Measurements from ENCODE around the gene TUBGCP5. TPM values are rescaled to one million over a fixed set of nuclear protein-coding genes. Genes with fewer than 3 reads are reported as not detected.
"Not testable (repeated sequence)": the region's sequence is repeated elsewhere in the genome, so short reads cannot be mapped to it uniquely, and the experiment has no call there.

Gene TUBGCP5
- total RNA-seq, 4 donors from 2014 or later = 21.9 to 48.4 (median 24.8) TPM

DNA sequence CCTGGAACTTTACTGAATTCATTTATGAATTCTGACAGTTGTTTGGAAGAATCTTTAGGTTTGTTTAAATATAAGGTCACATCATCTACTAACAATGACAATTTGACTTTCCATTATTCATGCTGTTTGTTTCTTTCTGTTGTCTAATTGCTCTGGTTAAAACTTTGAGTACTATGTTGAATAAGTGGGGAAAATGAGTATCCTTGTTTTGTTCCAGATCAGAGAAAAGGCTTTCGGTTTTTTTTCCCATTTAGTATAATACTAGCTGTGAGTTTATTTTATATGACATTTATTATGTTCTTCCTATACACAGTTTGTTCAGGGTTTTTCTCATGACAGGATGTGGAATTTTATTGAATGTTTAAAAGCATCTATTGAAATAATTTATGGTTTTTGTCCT is 11.3 kb upstream of the TUBGCP5 start:
- 67 to 80% methylated on average over 1 of the region's 1 CpG for WGBS, 2 donors

DNA sequence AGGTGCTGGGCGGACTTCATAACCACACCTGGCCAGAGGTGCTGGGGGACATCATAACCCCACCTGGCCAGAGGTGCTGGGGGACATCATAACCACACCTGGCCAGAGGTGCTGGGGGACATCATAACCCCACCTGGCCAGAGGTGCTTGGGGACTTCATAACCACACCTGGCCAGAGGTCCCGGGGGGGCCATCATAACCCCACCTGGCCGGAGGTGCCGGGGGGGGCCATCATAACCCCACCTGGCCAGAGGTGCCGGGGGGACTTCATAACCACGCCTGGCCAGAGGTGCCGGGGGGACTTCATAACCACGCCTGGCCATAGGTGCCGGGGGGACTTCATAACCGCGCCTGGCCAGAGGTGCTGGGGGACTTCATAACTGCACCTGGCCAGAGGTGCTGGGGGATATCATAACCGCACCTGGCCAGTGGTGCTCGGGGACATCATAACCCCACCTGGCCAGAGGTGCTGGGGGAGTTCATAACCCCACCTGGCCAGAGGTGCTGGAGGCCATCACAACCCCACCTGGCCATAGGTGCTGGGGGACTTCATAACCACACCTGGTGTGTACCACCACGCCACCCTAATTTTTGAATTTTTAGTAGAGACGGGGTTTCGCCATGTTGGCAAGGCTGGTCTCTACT is 10.7 kb upstream of the TUBGCP5 start:
- H3K9me3 ChIP-seq = no peaks in the 10 kb centered on the region
- no peak for DNase-seq
- TF ChIP-seq, protein P1, sequence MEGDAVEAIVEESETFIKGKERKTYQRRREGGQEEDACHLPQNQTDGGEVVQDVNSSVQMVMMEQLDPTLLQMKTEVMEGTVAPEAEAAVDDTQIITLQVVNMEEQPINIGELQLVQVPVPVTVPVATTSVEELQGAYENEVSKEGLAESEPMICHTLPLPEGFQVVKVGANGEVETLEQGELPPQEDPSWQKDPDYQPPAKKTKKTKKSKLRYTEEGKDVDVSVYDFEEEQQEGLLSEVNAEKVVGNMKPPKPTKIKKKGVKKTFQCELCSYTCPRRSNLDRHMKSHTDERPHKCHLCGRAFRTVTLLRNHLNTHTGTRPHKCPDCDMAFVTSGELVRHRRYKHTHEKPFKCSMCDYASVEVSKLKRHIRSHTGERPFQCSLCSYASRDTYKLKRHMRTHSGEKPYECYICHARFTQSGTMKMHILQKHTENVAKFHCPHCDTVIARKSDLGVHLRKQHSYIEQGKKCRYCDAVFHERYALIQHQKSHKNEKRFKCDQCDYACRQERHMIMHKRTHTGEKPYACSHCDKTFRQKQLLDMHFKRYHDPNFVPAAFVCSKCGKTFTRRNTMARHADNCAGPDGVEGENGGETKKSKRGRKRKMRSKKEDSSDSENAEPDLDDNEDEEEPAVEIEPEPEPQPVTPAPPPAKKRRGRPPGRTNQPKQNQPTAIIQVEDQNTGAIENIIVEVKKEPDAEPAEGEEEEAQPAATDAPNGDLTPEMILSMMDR (IDR thresholded peaks at IDR 0.05) = no peak
- no peak for TF ChIP-seq POLR2A (IDR thresholded peaks at IDR 0.05)
- intact Hi-C loops (cut with DNase I) = no loop called here
- H3K27ac ChIP-seq = no peak overlapping the region
- H3K27me3 ChIP-seq = no peaks in the 10 kb centered on the region
- H3K4me3 ChIP-seq (replicated peaks in 1 of 3) = no peak overlapping the region
- H3K4me1 ChIP-seq = no peaks in the 10 kb centered on the region
- WGBS, 2 donors = 85 to 88% methylated on average over 8 to 12 of the region's 16 CpGs
- H3K36me3 ChIP-seq = no peaks in the 10 kb centered on the region

More for the DNA sequence above, 11.3 kb upstream of the TUBGCP5 start:
- Histone ChIP-seq H3K4me1 (no peaks in the 10 kb centered on the region), H3K4me3 (replicated peaks in 1 of 3) (no peak overlapping the region), H3K36me3 (no peaks in the 10 kb centered on the region), H3K9me3 (no peaks in the 10 kb centered on the region), H3K27ac (no peak overlapping the region), H3K27me3 (no peaks in the 10 kb centered on the region)
- TF ChIP-seq POLR2A (IDR thresholded peaks at IDR 0.05) = no peak
- TF ChIP-seq, protein P1 (IDR thresholded peaks at IDR 0.05) = no peak
- intact Hi-C loops (cut with DNase I) = no loop called here
- DNase-seq = no peak

DNA sequence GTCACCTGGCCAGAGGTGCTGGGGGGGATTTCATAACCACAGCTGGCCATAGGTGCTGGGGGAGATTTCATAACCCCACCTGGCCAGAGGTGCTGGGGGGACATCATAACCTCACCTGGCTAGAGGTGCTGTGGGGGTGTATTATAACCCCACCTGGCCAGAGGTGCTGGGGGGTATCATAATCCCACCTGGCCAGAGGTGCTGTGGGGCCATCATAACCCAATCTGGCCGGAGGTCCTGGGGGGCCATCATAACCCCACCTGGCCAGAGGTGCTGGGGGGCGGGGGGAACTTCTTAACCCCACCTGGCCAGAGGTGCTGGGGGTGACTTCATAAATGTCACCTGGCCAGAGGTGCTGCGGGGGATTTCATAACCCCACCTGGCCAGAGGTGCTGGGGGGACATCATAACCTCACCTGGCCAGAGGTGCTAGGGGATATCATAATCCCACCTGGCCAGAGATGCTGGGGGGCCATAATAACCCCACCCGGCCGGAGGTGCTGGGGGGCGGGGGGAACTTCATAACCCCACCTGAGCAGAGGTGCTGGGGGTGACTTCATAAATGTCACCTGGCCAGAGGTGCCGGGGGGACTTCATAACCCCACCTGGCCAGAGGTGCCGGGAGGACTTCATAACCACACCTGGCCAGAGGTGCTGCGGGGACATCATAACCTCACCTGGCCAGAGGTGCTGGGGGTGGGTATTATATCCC is 9.4 kb upstream of the TUBGCP5 start:
- 100% methylated on average over 2 to 3 of the region's 9 CpGs for WGBS, 2 donors
- intact Hi-C loops (cut with DNase I); H3K4me1 ChIP-seq; H3K27me3 ChIP-seq; DNase-seq; H3K36me3 ChIP-seq; H3K9me3 ChIP-seq; H3K4me3 ChIP-seq (replicated peaks in 1 of 3); H3K27ac ChIP-seq: not testable (repeated sequence)

DNA sequence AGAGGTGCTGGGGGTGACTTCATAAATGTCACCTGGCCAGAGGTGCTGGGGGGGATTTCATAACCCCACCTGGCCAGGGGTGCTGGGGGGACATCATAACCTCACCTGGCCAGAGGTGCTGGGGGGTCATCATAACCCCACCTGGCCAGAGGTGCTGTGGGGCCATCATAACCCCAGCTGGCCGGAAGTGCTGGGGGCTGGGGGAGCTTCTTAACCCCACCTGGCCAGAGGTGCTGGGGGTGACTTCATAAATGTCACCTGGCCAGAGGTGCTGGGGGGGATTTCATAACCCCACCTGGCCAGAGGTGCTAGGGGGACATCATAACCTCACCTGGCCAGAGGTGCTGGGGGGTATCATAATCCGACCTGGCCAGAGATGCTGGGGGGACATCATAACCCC is 4.6 kb upstream of the TUBGCP5 start:
- H3K4me3 ChIP-seq (replicated peaks in 1 of 3); H3K36me3 ChIP-seq; intact Hi-C loops (cut with DNase I); H3K27me3 ChIP-seq; H3K27ac ChIP-seq; H3K4me1 ChIP-seq; H3K9me3 ChIP-seq; DNase-seq: not testable (repeated sequence)
- WGBS, 2 donors = 69 to 100% methylated on average over 1 to 2 of the region's 2 CpGs

DNA sequence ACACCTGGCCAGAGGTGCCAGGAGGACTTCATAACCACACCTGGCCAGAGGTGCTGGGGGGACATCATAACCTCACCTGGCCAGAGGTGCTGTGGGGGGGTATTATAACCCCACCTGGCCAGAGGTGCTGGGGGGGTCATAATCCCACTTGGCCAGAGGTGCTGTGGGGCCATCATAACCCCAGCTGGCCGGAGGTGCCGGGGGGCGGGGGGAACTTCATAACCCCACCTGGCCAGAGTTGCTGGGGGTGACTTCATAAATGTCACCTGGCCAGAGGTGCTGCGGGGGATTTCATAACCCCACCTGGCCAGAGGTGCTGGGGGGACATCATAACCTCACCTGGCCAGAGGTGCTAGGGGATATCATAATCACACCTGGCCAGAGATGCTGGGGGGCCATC is 4.2 kb upstream of the TUBGCP5 start:
- WGBS, 2 donors = 93 to 96% methylated on average over 4 of the region's 4 CpGs
- H3K9me3 ChIP-seq; DNase-seq; H3K27ac ChIP-seq; H3K4me3 ChIP-seq (replicated peaks in 1 of 3); H3K36me3 ChIP-seq; H3K4me1 ChIP-seq; H3K27me3 ChIP-seq; intact Hi-C loops (cut with DNase I): not testable (repeated sequence)

DNA sequence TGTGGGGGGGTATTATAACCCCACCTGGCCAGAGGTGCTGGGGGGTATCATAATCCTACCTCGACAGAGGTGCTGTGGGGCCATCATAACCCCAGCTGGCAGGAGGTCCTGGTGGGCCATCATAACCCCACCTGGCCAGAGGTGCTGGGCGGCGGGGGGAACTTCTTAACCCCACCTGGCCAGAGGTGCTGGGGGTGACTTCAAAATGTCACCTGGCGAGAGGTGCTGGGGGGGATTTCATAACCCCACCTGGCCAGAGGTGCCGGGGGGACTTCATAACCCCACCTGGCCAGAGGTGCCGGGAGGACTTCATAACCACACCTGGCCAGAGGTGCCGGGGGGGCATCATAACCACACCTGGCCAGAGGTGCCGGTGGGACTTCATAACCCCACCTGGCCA is 2.4 kb upstream of the TUBGCP5 start:
- DNase-seq; H3K4me3 ChIP-seq (replicated peaks in 1 of 3); H3K9me3 ChIP-seq; H3K36me3 ChIP-seq; H3K4me1 ChIP-seq; H3K27me3 ChIP-seq; H3K27ac ChIP-seq; intact Hi-C loops (cut with DNase I): not testable (repeated sequence)
- 82 to 87% methylated on average over 6 to 8 of the region's 8 CpGs for WGBS, 2 donors

DNA sequence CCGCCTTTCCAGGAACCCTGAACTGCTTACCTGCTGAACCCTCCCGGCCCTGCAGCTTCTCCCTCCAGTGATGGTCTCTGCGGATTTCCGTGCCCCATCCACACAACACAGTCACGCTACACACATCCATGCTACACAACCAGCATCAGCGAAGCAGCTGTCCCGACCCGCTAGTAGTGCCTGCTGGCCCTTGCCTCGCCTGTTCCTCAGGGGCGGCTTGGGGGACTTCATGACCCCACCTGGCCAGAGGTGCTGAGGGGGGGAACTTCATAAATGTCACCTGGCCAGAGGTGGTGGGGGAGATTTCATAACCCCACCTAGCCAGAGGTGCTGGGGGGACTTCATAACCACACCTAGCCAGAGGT is 530 bp upstream of the TUBGCP5 start:
- peak overlapping the region; percentile 31 to 90 (median 73) for H3K4me3 ChIP-seq (replicated peaks in 1 of 3)
- intact Hi-C loops (cut with DNase I) = loop anchor here (5.0 kb wide), 1 partner anchor 58 kb away; the partner anchor contains the start of gene CYFIP1
- H3K36me3 ChIP-seq = no peaks in the 10 kb centered on the region
- no peak for DNase-seq
- H3K4me1 ChIP-seq = peaks cover 4 to 7% of the 10 kb centered on the region in 2 donors
- H3K9me3 ChIP-seq = no peaks in the 10 kb centered on the region
- no peaks in the 10 kb centered on the region for H3K27me3 ChIP-seq
- 28 to 38% methylated on average over 7 to 10 of the region's 10 CpGs for whole genome bisulfite sequencing, 2 donors
- peak overlapping the region in 1 of 3 donors; percentile 67 for H3K27ac ChIP-seq
- TF ChIP-seq, protein P1 (IDR thresholded peaks at IDR 0.05) = no peak
- no peak for TF ChIP-seq POLR2A (IDR thresholded peaks at IDR 0.05)
